Measurements from ENCODE around the gene WHRN. TPM values are rescaled to one million over a fixed set of nuclear protein-coding genes. Genes with fewer than 3 reads are reported as not detected.

The WHRN gene
- polyA plus RNA-seq, 1 donor (not counting 4 experiments of a cell fraction or from before 2014, with no cell fraction given) = 1.2 TPM

DNA sequence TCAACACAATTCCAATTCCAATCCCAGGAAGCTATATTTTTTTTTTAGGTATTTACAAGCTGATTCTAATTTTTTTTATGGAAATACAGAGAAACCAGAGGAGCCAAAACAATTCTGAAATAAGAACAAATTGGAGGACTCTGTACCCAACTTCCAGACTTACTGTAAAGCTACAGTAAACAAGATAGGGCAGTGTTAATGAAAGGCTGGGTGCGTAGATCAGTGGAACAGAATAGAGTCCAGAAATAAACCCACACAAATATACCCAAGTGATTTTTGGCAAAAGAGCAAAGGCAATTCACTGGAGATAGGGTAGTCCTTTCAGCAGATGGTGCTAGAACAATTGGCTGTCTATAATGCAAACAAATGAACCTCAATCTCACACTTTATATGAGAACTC lies 50.6 kb downstream of the WHRN start:
- DNase-seq (ENCODE audit: low read depth, low spot score) (no peak), FAIRE-seq (no peak)
- Histone ChIP-seq H3K9ac (ENCODE audit: control insufficient read depth, extremely low read depth, insufficient read depth, low read length) (no peak overlapping the region), H3K36me3 (ENCODE audit: control insufficient read depth in 2 of 2, extremely low read depth in 1 of 2, insufficient read depth in 2 of 2, low read length in 2 of 2) (no peaks in the 10 kb centered on the region), H2AFZ (ENCODE audit: control insufficient read depth, low read length) (no peak overlapping the region), H3K4me2 (ENCODE audit: control insufficient read depth, extremely low read depth, insufficient read depth, low read depth, low read length) (no peak overlapping the region), H3K4me3 (ENCODE audit: control insufficient read depth in 2 of 3, extremely low read depth in 1 of 3, insufficient read depth in 2 of 3, low read depth in 1 of 3, low read length in 3 of 3) (no peak overlapping the region), H3K9me1 (ENCODE audit: control insufficient read depth, extremely low read depth, insufficient read depth, low read length) (no peaks in the 10 kb centered on the region), H3K27ac (ENCODE audit: control insufficient read depth, insufficient read depth, low read length) (no peak overlapping the region), H3K79me2 (ENCODE audit: control insufficient read depth, insufficient read depth, low read length) (no peaks in the 10 kb centered on the region), H4K20me1 (ENCODE audit: control insufficient read depth, extremely low read depth, insufficient read depth, low read length) (no peaks in the 10 kb centered on the region), H3K9me3 (ENCODE audit: control insufficient read depth, low read depth, low read length) (no peaks in the 10 kb centered on the region), H3K27me3 (ENCODE audit: control insufficient read depth, extremely low read depth, insufficient read depth, low read length) (no peaks in the 10 kb centered on the region), H3K4me1 (ENCODE audit: control insufficient read depth, extremely low read depth, insufficient read depth, low read length) (no peaks in the 10 kb centered on the region)
- dilution Hi-C loops (cut with MboI; ENCODE audit: extremely low pct_ligation_motif_present, low sequenced_read_pairs) = no loop called here
- TF ChIP-seq CTCF (optimal IDR thresholded peaks at IDR 0.05 in 1 of 3, IDR thresholded peaks at IDR 0.05 in 1 of 3, conservative IDR thresholded peaks at IDR 0.05 in 1 of 3; ENCODE audit: extremely low read depth in 1 of 3, insufficient read depth in 2 of 3, low read length in 3 of 3) (no peak), EZH2 (IDR thresholded peaks at IDR 0.05; ENCODE audit: low read length) (no peak)

- H4K20me1 ChIP-seq (ENCODE audit: control insufficient read depth, extremely low read depth, insufficient read depth, low read length) = no peaks in the 10 kb centered on the region
- H3K9ac ChIP-seq (ENCODE audit: control insufficient read depth, extremely low read depth, insufficient read depth, low read length) = no peak overlapping the region
- dilution Hi-C loops (cut with MboI; ENCODE audit: extremely low pct_ligation_motif_present, low sequenced_read_pairs) = no loop called here
- H3K27ac ChIP-seq (ENCODE audit: control insufficient read depth, insufficient read depth, low read length) = no peak overlapping the region
- TF ChIP-seq EZH2 (IDR thresholded peaks at IDR 0.05; ENCODE audit: low read length) (no peak), CTCF (optimal IDR thresholded peaks at IDR 0.05 in 1 of 3, IDR thresholded peaks at IDR 0.05 in 1 of 3, conservative IDR thresholded peaks at IDR 0.05 in 1 of 3; ENCODE audit: extremely low read depth in 1 of 3, insufficient read depth in 2 of 3, low read length in 3 of 3) (no peak)
- DNase-seq (ENCODE audit: low read depth, low spot score) = no peak
- H3K9me3 ChIP-seq (ENCODE audit: control insufficient read depth, low read depth, low read length) = no peaks in the 10 kb centered on the region
- no peak overlapping the region for H3K4me2 ChIP-seq (ENCODE audit: control insufficient read depth, extremely low read depth, insufficient read depth, low read depth, low read length)
- no peak overlapping the region for H3K4me3 ChIP-seq (ENCODE audit: control insufficient read depth in 2 of 3, extremely low read depth in 1 of 3, insufficient read depth in 2 of 3, low read depth in 1 of 3, low read length in 3 of 3)
- no peak for FAIRE-seq
- H3K36me3 ChIP-seq (ENCODE audit: control insufficient read depth in 2 of 2, extremely low read depth in 1 of 2, insufficient read depth in 2 of 2, low read length in 2 of 2) = no peaks in the 10 kb centered on the region
- no peaks in the 10 kb centered on the region for H3K4me1 ChIP-seq (ENCODE audit: control insufficient read depth, extremely low read depth, insufficient read depth, low read length)
- no peaks in the 10 kb centered on the region for H3K79me2 ChIP-seq (ENCODE audit: control insufficient read depth, insufficient read depth, low read length)
- no peaks in the 10 kb centered on the region for H3K27me3 ChIP-seq (ENCODE audit: control insufficient read depth, extremely low read depth, insufficient read depth, low read length)
- H3K9me1 ChIP-seq (ENCODE audit: control insufficient read depth, extremely low read depth, insufficient read depth, low read length) = no peaks in the 10 kb centered on the region
- no peak overlapping the region for H2AFZ ChIP-seq (ENCODE audit: control insufficient read depth, low read length)
Observed at GRCh38 chr9:114452219-114453165, 52.8 kb downstream of the WHRN start.

All from keratinocyte (primary cell).